OCI-LY7 (cell line): ENCODE results near the gene NEMF. TPM values are rescaled to one million over a fixed set of nuclear protein-coding genes. Genes with fewer than 3 reads are reported as not detected.
A peak's percentile ranks its signal among the peaks of the same experiment; 100 is the strongest.

Experiments used
- BruUV-seq: library from RNA; stranded (reverse); fragments of 400-500 nt; replicated peaks from 2 replicates; lab custom pipeline; 2021; lab: Mats Ljungman, UMichigan
- CTCF ChIA-PET: fragments of 300-600 bp; sonication (Branson Sonifier 250); formaldehyde crosslinking; loops from one replicate; lab custom pipeline; 2022; ENCODE audit warnings: antibody characterized with exemption; ENCODE audit not compliant: unreplicated experiment; lab: Charles Lee
- POLR2A ChIA-PET: fragments of 300-600 bp; sonication (Branson Sonifier 250); formaldehyde crosslinking; loops from one replicate; lab custom pipeline; 2022; ENCODE audit warnings: antibody characterized with exemption; lab: Charles Lee
- DNase-seq: peaks from one replicate; pipeline ENCODE4 v3.0.0-alpha.2; 2015; ENCODE audit warnings: low spot score
- H2AFZ ChIP-seq: fragments of 200-600 bp; sonication (generic), shearing (Covaris generic); 2 replicates; pipeline ENCODE4 v1.6.1; 2014; ENCODE audit warnings: mild to moderate bottlenecking, antibody characterized with exemption, low read length, moderate library complexity
- H3K27ac ChIP-seq: fragments of 200-600 bp; sonication (generic); 2 replicates; pipeline ENCODE4 v1.5.1; 2014; ENCODE audit warnings: mixed run types, low read depth, mild to moderate bottlenecking, moderate library complexity, low read length, inconsistent platforms; ENCODE audit not compliant: poor library complexity, severe bottlenecking
- H3K36me3 ChIP-seq: fragments of 200-600 bp; sonication (generic); 2 replicates; pipeline ENCODE4 v1.6.1; 2014; ENCODE audit warnings: mild to moderate bottlenecking, antibody characterized with exemption, low read length, moderate library complexity, mixed read lengths; ENCODE audit not compliant: insufficient read depth
- H3K4me1 ChIP-seq: fragments of 200-600 bp; sonication (generic); 2 replicates; pipeline ENCODE4 v1.5.1; 2014; ENCODE audit warnings: mild to moderate bottlenecking, low read length; ENCODE audit not compliant: insufficient read depth, poor library complexity, severe bottlenecking
- H3K4me2 ChIP-seq: fragments of 200-600 bp; sonication (generic); 2 replicates; pipeline ENCODE4 v1.6.1; 2014; ENCODE audit warnings: mild to moderate bottlenecking, low read length
- H3K4me3 ChIP-seq: fragments of 200-600 bp; sonication (generic); 2 replicates; pipeline ENCODE4 v1.5.1; 2014; ENCODE audit warnings: mild to moderate bottlenecking, low read depth, low read length; ENCODE audit not compliant: poor library complexity, severe bottlenecking
- H3K79me2 ChIP-seq: fragments of 200-600 bp; sonication (generic); 2 replicates; pipeline ENCODE4 v1.6.1; 2016; ENCODE audit warnings: low read depth, mild to moderate bottlenecking, low read length, moderate library complexity, mixed read lengths; ENCODE audit not compliant: insufficient read depth
- H3K9me2 ChIP-seq: fragments of 200-600 bp; sonication (generic); 2 replicates; pipeline ENCODE4 v1.6.1; 2016; ENCODE audit warnings: mild to moderate bottlenecking, low read length, mixed read lengths; ENCODE audit not compliant: insufficient read depth
- H3K9me3 ChIP-seq: fragments of 200-600 bp; sonication (generic); 2 replicates; pipeline ENCODE4 v1.6.1; 2014; ENCODE audit warnings: mild to moderate bottlenecking, mixed run types, low read length, mixed read lengths
- H4K20me1 ChIP-seq: fragments of 200-600 bp; sonication (generic); 2 replicates; pipeline ENCODE4 v1.6.1; 2014; ENCODE audit warnings: mild to moderate bottlenecking, antibody characterized with exemption, low read length, moderate library complexity, mixed read lengths; ENCODE audit not compliant: insufficient read depth
- EZH2phosphoT487 ChIP-seq: fragments of 200-600 bp; sonication (generic); IDR thresholded peaks from 2 replicates; pipeline ENCODE4 v1.6.1; 2018; ENCODE audit warnings: low read depth, borderline replicate concordance, mild to moderate bottlenecking, mixed run types, antibody characterized with exemption, low read length, moderate library complexity, mixed read lengths
- intact Hi-C: fragments of 100-400 bp; cut with micrococcal nuclease; formaldehyde crosslinking; loops from one replicate; pipeline ENCODE4 v1.10.0; 2022; ENCODE audit not compliant: unreplicated experiment
- total RNA-seq, 2 experiments: library from RNA; depleted of rRNA in 1 of 2; stranded (reverse); fragments of >200 nt in 1 of 2; shearing (Covaris generic) in 1 of 2; gene quantifications; 2 replicates each; pipeline ENCODE4 v1.2.3, GENCODE V29; 2014 to 2022
- TF ChIP-seq, protein P1 (sequence below): fragments of 200-600 bp; sonication (generic); conservative IDR thresholded peaks from 2 replicates; pipeline ENCODE4 v1.5.1; 2014; ENCODE audit warnings: mild to moderate bottlenecking, antibody characterized with exemption, low read length, moderate library complexity, mixed read lengths

Gene NEMF
- total RNA-seq, 2 experiments from 2014 or later = 63.2 to 79.4 TPM

DNA sequence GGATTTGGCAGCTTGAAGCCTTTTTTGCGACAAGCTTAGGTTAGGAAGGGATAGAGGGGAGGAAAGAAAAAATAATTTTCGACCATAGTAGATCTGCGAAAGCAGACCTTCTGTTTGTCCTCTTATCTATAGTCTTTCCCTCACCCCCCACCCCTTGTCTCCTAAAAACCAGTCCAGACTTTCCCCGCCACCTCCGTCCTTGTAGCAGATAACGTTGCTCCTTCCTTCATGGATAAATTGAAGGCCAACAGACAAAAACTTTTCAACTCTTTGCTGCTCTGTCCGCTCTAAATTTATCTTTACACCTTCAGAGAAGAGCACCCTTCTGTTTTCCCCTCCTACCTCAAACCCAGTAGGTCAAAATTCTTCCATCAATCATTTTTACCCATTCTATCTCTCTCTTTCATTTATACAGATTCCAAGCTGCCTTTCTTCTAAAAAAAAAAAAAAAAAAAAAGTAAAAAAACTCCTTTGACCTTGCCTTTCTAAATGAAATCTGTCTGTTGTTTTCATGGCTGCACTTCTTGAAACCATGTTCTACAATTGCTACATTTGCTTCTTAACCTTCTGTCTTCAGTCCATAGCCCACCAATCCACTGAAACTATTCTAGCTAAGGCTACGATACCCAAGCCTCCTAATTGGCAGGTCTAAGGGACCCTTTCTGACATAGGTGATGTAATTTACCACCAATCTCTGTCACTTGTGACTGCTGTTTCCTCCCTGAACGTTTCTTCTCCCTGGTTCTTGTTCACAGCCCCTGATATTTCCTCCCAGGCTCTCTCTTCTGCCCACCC lies 11.1 kb upstream of the NEMF start:
- Histone ChIP-seq H3K27ac (peak overlapping the region; percentile 83), H2AFZ (peak overlapping the region; percentile 25; the same call in 1 of the 2 replicates), H3K79me2 (peaks cover 8% of the 10 kb centered on the region; the same call in 1 of the 2 replicates), H3K9me2 (no peaks in the 10 kb centered on the region), H3K4me3 (peak overlapping the region; percentile 75), H4K20me1 (no peaks in the 10 kb centered on the region), H3K36me3 (no peaks in the 10 kb centered on the region), H3K9me3 (no peaks in the 10 kb centered on the region), H3K4me1 (peaks cover 47% of the 10 kb centered on the region), H3K4me2 (peak overlapping the region; percentile 96)
- ChIA-PET POLR2A (interaction anchor here (0.5 to 7.6 kb wide), 26 partner anchors 11 to 996 kb away, joined by 3 to 71 read pairs (median 5); partner anchors contain the start of genes ARF6, MGAT2, NEMF and RPL36AL), CTCF (interaction anchor here (0.5 to 1.1 kb wide), 4 partner anchors 13 to 138 kb away, joined by 3 to 4 read pairs (median 4); no protein-coding TSS in a partner anchor)
- TF ChIP-seq EZH2phosphoT487 = no peak
- TF ChIP-seq, protein P1, sequence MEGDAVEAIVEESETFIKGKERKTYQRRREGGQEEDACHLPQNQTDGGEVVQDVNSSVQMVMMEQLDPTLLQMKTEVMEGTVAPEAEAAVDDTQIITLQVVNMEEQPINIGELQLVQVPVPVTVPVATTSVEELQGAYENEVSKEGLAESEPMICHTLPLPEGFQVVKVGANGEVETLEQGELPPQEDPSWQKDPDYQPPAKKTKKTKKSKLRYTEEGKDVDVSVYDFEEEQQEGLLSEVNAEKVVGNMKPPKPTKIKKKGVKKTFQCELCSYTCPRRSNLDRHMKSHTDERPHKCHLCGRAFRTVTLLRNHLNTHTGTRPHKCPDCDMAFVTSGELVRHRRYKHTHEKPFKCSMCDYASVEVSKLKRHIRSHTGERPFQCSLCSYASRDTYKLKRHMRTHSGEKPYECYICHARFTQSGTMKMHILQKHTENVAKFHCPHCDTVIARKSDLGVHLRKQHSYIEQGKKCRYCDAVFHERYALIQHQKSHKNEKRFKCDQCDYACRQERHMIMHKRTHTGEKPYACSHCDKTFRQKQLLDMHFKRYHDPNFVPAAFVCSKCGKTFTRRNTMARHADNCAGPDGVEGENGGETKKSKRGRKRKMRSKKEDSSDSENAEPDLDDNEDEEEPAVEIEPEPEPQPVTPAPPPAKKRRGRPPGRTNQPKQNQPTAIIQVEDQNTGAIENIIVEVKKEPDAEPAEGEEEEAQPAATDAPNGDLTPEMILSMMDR = no peak
- DNase-seq = peak; percentile 74
- intact Hi-C loops = loop anchor here (2.0 to 10.0 kb wide), 6 partner anchors 67 to 451 kb away; partner anchors contain the start of genes DMAC2L, L2HGDH and SOS2
- no TSS peak for BruUV-seq

DNA sequence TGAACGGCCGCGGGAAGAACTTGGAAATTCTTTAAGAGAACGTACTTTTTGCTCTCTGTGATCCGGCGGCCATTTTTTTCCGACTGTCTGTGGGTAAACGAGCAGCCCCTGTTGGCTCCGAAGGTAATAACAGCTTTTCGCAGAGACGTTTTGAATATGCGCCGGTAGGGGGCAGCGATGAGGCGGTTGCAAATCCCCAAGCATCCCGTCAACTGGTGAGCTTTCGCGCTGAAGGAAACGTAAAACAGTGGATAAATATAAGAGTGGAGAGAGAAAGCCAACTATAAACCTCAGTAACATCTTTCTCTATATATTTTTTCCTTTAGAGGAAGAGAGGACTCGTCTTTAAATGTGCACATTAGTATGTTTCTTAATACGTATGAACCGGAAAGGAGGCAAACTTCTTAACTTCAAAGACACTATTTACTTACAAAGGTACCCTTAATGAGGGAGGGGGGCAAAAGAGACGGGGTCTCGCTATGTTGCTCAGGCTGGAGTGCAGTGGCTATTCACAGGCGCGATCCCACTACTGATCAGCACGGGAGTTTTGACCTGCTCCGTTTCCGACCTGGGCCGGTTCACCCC lies 9.6 kb upstream of the NEMF start:
- no peak for TF ChIP-seq EZH2phosphoT487
- TF ChIP-seq, protein P1 = peak; percentile 100
- Histone ChIP-seq H3K27ac (peak overlapping the region; percentile 83), H4K20me1 (no peaks in the 10 kb centered on the region), H2AFZ (peak overlapping the region; percentile 99), H3K4me2 (peak overlapping the region; percentile 82), H3K4me3 (peak overlapping the region; percentile 75), H3K4me1 (peaks cover 52% of the 10 kb centered on the region), H3K9me3 (no peaks in the 10 kb centered on the region), H3K36me3 (no peaks in the 10 kb centered on the region), H3K79me2 (peaks cover 8% of the 10 kb centered on the region; the same call in 1 of the 2 replicates), H3K9me2 (no peaks in the 10 kb centered on the region)
- POLR2A ChIA-PET = interaction anchor here (0.5 to 7.6 kb wide), 29 partner anchors 9 to 627 kb away, joined by 3 to 71 read pairs (median 5); partner anchors contain the start of genes ARF6, KLHDC2, MGAT2 and NEMF
- intact Hi-C loops = loop anchor here (1.0 to 10.0 kb wide), 7 partner anchors 30 to 453 kb away; partner anchors contain the start of genes DMAC2L, L2HGDH and SOS2
- peak; percentile 89 for DNase-seq
- CTCF ChIA-PET = interaction anchor here (0.7 to 3.2 kb wide), 9 partner anchors 8 to 254 kb away, joined by 3 to 20 read pairs (median 3); partner anchors contain the start of genes NEMF and VCPKMT
- BruUV-seq = no TSS peak
